CD4-positive, alpha-beta T cell treated with Interleukin-6 for 4 hours (primary cell): Measurements from ENCODE around the gene RPH3AL.
"Not testable (repeated sequence)": the region's sequence is repeated elsewhere in the genome, so short reads cannot be mapped to it uniquely, and the experiment has no call there.

Experiments
- DNase-seq: peaks from one replicate; pipeline ENCODE4 v3.0.0-alpha.2; 2020; ENCODE audit warnings: mixed read lengths

Gene RPH3AL

GRCh38 chr17:216625-217024 lies 136.0 kb downstream of the RPH3AL start:
- no peak for DNase-seq

GRCh38 chr17:215563-216478 lies 136.8 kb downstream of the RPH3AL start:
- not testable (repeated sequence) for DNase-seq

DNA sequence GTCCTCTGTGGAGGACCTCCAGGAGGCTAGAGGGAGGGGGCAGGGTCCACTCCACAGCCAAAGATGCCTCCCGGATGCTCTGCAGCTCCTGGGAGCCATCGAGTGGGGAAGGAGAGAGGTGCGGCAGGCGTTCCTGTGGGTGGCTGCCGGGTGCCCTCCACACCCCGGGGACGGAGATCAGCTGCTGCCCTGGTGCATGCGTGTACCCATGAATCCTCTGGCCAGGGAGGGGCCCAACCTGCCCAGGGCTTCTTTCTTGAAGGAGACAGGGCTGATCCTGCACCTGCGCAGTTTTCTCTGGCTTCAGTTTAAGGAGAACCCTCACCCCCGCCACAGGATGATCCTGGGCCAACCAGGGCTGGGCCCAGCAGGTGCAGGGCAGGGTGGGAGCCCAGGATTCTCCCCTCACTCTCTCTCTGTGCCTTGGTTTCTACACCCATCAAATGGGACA lies 137.7 kb downstream of the RPH3AL start:
- no peak for DNase-seq

DNA sequence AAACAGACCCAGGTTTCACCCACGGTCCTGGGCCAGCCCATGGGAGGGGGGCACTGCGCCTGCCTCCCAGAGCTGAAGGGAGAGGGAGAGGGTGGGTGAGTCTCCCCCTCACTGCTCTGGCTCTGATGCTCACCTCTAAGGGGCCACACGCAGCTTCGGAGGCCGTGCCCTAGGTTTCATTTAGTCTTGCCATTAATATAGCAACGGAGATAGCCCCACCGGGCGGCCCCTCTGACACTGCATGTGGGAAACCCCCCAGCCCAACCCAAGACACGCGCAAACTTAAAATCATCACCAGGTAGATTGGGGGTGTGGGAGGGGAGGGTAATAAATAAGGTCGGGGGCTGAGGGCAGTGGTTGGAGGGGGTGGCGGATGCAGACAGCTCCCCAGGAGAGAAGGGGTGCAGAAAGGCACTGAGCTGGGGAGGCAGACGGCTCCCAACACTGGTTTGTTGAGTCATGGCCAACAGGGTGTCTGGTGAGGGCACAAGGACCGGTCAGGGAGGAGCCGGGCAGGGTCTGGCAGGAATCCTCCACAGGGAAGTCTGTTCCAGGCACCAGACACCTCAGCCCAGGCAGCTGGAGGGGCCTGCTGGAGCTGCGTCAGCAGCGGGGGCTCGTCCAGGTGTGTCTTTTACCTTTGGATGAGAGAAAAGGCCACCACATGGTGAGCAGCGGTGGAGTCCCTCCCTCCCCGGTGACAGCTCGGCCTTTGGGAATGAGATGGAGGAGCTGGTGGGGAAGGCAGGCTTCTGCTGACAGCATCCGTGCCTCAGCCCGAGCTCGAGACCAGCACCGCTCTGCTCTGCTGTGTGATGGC lies 139.1 kb downstream of the RPH3AL start:
- no peak for DNase-seq

GRCh38 chr17:210402-210801 lies 142.2 kb downstream of the RPH3AL start:
- DNase-seq: no peak

GRCh38 chr17:208429-208828 lies 144.2 kb downstream of the RPH3AL start:
- DNase-seq: no peak

DNA sequence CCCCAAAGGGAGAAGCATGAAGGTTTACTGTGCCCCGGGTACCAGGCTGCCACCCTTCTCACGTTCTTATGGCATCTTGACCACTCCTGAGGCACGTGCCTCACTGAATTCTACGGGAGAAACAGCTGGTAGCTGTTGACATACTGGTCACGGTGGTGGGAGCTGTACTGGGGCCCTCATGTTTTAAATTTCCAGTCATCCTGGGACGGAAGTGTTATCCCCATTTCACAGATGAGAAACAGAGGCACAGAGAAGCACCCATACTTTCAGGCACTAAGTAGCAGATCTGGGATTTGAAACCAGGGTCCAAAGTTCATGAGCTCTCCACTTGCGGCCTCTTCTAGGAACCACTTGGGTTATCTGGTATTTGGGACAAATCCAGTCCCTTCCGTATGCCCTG lies 144.8 kb downstream of the RPH3AL start:
- DNase-seq: no peak

DNA sequence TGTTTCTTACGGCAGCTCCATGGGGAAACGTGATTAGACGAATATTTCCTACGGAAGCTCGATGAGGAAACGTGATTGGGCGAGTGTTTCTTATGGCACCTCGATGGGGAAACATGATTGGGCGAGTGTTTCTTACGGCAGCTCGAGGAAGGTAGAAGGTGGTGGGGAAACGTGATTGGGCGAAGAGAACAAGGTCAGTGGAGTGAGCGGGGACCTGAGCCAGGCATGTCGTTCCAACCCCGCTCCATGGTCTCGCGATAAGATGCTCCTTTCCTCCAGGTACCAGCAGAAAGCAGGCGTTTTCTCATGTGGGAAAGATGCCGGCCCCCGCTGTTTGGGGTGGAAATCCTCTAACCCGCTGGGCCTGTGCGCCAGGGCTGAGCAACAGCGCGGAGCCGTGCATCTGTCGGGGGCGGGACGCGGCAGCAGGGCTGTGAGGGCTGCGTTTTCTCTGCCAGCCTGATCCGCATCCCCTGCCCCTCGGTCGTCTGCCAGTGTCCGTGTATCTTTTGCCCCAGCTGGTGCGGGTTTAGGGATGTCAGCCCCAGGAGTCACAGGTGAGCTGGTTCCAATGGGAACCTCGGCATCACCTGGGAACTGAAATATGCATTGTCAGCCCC lies 145.6 kb downstream of the RPH3AL start:
- DNase-seq: no peak

DNA sequence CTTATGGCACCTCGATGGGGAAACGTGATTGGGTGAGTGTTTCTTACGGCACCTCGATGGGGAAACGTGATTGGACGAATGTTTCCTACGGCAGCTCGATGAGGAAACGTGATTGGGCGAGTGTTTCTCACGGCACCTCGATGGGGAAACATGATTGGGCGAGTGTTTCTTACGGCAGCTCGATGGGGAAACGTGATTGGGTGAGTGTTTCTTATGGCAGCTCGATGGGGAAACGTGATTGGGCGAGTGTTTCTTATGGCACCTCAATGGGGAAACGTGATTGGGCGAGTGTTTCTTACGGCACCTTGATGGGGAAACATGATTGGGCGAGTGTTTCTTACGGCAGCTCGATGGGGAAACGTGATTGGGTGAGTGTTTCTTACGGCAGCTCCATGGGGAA lies 146.1 kb downstream of the RPH3AL start:
- DNase-seq: not testable (repeated sequence)

GRCh38 chr17:205817-206216 lies 146.8 kb downstream of the RPH3AL start:
- no peak for DNase-seq

DNA sequence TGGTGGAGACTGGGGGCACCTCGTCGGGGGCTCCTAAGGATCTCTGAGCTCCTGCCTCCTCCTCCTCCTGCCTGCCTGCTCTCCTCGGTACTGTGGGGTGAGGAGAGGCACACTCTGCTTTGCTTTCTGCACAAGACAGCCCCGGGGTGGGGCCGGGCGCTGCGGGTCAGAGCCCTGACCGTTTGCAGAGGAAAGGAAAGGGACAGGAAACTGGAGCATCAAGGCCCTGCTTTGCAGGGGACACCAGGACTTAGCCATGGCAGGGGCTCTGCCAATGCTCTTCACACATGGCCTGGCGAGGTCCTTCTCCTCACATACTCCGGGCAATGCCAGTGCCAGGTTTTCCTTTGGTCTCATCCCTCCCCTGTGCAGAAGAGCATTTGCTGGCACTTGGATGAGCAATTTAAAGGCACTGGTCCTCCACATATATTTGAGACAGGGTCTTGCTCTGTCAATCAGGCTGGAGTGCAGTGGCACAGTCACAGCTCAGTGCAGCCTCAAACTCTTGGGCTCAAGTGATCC lies 147.4 kb downstream of the RPH3AL start:
- no peak for DNase-seq

- no peak for DNase-seq
These were observed 148.0 kb downstream of the RPH3AL start for GRCh38 chr17:204427-205147.

DNA sequence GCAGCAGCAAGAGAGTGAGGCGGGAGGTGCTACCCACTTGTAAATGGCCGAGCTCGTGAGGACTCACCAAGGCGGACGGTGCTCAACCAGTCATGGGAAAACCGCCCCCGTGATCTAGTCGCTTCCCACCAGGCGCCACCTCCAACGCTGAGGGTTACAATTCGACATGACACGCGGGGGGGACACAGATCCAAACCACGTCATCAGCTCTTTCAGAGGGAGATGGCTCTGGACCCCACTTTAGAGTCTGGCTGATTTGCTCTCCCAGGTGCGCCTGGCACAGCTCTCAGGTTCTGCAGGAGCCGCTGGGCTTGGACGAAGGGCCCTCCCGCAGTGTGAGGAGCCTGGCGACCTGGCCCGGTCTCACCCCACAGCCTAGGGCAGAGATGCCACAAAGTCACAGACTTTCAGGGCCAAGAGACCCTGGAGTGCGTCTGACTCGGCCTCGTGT lies 150.1 kb downstream of the RPH3AL start:
- no peak for DNase-seq

GRCh38 chr17:201736-202135 lies 150.9 kb downstream of the RPH3AL start:
- DNase-seq: not testable (repeated sequence)

DNA sequence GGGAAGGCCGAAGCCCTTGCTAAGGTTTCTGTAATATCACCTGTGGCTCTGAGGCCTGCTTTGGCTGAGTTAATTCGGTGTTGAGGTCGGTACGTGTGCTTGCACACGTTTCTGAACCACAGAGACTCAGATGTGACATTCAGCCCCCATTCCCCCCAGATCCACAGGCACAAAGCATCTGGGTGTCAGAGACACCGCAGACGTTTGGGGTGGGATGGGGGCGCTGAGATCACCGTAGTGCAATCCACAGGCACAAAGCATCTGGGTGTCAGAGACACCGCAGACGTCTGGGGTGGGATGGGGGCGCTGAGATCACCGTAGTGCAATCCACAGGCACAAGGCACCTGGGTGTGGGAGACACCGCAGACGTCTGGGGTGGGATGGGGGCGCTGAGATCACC lies 151.3 kb downstream of the RPH3AL start:
- not testable (repeated sequence) for DNase-seq

DNA sequence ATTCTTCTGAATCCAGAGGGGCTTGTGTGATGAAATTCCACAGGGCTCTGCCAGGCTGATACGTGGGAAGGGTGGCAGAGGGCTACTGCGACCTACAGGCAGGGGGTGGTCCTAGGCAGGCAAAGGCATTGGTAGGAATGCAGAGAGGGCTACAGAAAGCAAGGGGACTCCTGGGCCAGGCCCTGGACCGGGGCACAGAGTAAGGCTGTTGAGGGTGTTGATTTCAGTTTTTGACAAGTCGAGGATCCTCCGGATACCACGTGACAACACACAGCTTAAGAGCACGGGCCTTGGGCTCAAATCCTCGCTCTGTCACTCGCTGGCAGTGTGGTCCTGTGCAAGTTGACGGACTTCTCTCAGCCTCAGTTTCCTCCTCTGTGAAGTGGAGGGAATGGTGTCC lies 152.0 kb downstream of the RPH3AL start:
- no peak for DNase-seq

DNA sequence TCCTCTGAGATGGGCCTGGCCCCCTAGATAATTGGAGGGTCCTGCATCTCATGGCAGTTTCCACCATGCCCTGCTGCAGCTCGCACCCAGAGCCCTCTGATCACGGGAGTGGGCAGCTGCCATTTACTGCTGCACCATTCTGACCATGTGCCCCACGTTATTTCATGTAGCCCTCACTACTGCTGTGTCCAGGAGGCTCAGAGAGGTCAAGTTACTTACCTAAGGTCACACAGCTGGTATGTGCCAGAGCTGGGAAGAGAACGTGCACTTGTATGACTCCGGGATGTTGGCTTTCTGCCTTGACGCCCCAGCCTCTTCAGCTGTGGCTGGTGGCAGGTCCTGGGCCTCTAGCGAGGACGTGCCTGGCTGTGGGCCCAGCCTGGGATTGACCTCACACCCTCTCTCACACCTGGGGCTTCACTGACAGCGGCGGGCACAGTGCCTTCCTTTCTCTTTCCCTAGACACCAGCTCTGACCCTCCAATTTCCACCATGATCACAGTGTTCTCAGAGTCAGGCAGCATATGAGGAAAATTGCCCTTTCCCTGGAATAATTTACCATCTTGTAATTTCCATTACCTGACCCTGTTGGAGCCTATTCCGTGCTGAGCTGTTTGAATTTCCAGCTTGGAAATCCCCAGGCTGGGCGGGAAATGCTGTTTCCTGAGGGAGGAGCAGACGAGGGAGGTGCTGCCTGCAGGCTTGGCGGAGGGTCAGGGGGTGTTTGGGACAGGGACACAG lies 152.6 kb downstream of the RPH3AL start:
- DNase-seq: no peak

- no peak for DNase-seq
These were observed 153.4 kb downstream of the RPH3AL start for GRCh38 chr17:199191-199604.

- not testable (repeated sequence) for DNase-seq
These were observed 154.4 kb downstream of the RPH3AL start for GRCh38 chr17:198225-198624.

GRCh38 chr17:197352-197751 lies 155.3 kb downstream of the RPH3AL start:
- no peak for DNase-seq

DNA sequence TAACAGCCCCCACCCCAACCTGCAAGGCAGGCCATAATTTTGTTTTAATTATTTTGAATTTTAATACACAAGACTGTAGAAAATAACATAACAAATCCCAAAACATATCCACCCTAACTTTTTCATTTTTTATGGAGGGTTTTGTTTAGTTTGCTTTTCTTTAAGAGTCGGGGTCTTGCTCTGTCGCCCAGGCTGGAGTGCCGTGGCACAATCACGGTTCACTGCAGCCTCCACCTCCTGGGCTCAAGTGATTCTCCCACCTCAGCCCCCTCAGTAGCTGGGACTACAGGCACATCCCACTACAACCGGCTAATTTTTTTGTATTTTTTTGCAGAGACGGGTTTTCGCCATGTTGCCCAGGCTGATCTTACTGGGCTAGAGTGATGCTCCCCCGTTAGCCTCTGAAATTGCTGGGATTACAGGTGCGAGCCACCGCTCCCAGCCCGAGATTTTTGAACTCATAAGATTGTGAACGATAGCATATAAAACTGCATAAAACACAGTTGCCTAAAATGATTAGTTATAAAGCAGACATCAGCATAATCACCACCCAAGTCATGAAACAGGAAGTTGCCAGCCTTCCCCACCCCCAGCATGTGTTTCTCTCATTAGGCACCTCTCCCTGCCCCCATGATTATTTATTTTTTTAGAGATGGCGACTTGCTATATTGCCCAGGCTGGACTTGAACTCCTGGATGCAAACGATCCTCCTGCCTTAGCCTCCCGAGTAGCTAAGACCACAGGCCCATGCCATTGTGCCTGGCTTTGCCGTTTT lies 157.6 kb downstream of the RPH3AL start:
- DNase-seq: no peak
